ENCODE measurements around the gene CYP2W1. TPM values are rescaled to one million over a fixed set of nuclear protein-coding genes. Genes with fewer than 3 reads are reported as not detected.

The CYP2W1 gene
- total RNA-seq, 1 experiment from 2014 or later = not detected

DNA sequence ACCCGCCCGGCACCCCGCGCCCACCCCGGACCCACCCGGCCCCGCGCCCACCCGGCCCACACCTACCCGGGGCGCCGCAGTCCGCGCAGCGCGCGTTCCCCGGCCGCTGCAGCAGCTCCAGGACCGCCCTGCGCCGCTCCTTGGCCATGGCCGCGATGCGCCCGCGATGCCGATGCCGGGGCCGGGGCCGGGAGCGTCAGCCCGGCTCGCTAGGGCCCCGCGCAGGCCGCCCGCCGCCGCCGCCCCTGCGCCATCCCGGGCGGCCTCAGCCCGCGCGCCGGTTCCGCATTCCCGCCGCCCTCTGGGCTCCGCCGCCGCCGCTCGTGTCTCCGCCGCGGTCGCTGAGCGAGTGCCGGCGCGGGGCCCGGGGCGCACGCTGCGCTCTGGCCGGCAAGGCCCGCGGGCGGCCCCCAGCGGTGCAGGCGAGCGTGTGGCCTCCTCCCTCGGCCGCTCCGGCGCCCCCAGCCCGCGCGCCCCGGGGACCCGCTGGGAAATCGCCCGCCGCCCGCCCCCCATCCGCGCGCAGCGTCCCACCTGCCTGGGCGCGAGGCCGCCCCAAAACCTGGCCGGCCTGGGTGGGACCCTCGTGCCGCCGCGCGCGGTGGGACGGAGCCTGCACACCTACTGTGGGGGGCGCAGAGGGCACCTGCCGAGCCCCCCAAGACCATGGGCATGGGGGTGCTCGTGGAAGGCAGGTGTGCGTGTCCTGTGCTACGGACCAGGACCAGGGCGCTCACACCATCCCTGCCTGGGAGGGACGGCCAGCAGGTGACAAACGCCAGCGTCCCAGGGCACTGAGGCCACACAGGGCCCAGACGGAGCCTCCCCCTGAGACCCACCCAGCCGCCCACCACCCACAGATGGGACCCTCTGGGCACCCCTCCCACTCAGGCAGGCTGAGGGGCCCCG lies 28.4 kb upstream of the CYP2W1 start, which contains the start of gene ADAP1:
TSS of gene ADAP1 (minus strand) at position 351 of the 909 bp plus-strand sequence. CDS start at position 148, 203 bp downstream.
- Mint-ChIP-seq H3K36me3 (no peaks in the 10 kb centered on the region), H3K27ac (0 out of 2 replicates have a peak within 1 kb of the TSS, but pooled peaks have one; percentile 54), H3K4me1 (no peaks in the 10 kb centered on the region; the same call in 1 of the 2 replicates), H3K9me3 (no peaks in the 10 kb centered on the region), H3K4me3 (peak within 1 kb of the TSS; percentile 67), H3K27me3 (ENCODE audit: low read depth) (peaks cover 20% of the 10 kb centered on the region)
- ChIA-PET POLR2A (interaction anchor here (1.1 kb wide), 1 partner anchor 8 kb away, joined by 3 read pairs; no protein-coding TSS in a partner anchor), CTCF (interaction anchor here (1.4 to 1.5 kb wide), 2 partner anchors 44 to 111 kb away, joined by 5 read pairs; no protein-coding TSS in a partner anchor)
- TF ChIP-seq, protein P1, sequence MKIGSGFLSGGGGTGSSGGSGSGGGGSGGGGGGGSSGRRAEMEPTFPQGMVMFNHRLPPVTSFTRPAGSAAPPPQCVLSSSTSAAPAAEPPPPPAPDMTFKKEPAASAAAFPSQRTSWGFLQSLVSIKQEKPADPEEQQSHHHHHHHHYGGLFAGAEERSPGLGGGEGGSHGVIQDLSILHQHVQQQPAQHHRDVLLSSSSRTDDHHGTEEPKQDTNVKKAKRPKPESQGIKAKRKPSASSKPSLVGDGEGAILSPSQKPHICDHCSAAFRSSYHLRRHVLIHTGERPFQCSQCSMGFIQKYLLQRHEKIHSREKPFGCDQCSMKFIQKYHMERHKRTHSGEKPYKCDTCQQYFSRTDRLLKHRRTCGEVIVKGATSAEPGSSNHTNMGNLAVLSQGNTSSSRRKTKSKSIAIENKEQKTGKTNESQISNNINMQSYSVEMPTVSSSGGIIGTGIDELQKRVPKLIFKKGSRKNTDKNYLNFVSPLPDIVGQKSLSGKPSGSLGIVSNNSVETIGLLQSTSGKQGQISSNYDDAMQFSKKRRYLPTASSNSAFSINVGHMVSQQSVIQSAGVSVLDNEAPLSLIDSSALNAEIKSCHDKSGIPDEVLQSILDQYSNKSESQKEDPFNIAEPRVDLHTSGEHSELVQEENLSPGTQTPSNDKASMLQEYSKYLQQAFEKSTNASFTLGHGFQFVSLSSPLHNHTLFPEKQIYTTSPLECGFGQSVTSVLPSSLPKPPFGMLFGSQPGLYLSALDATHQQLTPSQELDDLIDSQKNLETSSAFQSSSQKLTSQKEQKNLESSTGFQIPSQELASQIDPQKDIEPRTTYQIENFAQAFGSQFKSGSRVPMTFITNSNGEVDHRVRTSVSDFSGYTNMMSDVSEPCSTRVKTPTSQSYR (CRISPR knock-in tag; IDR thresholded peaks at IDR 0.05) = no peak
- TF ChIP-seq ARID4B (CRISPR knock-in tag; IDR thresholded peaks at IDR 0.05; ENCODE audit: borderline replicate concordance) (no peak), RELA (CRISPR knock-in tag; IDR thresholded peaks at IDR 0.05; ENCODE audit: borderline replicate concordance) (no peak), ZNF423 (CRISPR knock-in tag; IDR thresholded peaks at IDR 0.05) (peak; percentile 64; the same call in 1 of the 2 replicates), ATF6 (CRISPR knock-in tag; IDR thresholded peaks at IDR 0.05) (no peak), USF2 (CRISPR knock-in tag; IDR thresholded peaks at IDR 0.05) (0 out of 2 replicates have a peak, but pooled peaks have one; percentile 12), CREB1 (CRISPR knock-in tag; IDR thresholded peaks at IDR 0.05) (no peak), JUN (CRISPR knock-in tag; IDR thresholded peaks at IDR 0.05) (no peak), ZNF138 (CRISPR knock-in tag; conservative IDR thresholded peaks at IDR 0.05) (no peak)
- TF ChIP-seq, protein P2, sequence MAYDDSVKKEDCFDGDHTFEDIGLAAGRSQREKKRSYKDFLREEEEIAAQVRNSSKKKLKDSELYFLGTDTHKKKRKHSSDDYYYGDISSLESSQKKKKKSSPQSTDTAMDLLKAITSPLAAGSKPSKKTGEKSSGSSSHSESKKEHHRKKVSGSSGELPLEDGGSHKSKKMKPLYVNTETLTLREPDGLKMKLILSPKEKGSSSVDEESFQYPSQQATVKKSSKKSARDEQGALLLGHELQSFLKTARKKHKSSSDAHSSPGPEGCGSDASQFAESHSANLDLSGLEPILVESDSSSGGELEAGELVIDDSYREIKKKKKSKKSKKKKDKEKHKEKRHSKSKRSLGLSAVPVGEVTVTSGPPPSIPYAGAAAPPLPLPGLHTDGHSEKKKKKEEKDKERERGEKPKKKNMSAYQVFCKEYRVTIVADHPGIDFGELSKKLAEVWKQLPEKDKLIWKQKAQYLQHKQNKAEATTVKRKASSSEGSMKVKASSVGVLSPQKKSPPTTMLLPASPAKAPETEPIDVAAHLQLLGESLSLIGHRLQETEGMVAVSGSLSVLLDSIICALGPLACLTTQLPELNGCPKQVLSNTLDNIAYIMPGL (CRISPR knock-in tag; IDR thresholded peaks at IDR 0.05) = no peak
- peak; percentile 31 for ATAC-seq
- DNase-seq (ENCODE audit: low spot score) = peak; percentile 42
